ENCODE data around the gene ANKRD45.
"Not testable (repeated sequence)": the region's sequence is repeated elsewhere in the genome, so short reads cannot be mapped to it uniquely, and the experiment has no call there.

Gene ANKRD45

DNA sequence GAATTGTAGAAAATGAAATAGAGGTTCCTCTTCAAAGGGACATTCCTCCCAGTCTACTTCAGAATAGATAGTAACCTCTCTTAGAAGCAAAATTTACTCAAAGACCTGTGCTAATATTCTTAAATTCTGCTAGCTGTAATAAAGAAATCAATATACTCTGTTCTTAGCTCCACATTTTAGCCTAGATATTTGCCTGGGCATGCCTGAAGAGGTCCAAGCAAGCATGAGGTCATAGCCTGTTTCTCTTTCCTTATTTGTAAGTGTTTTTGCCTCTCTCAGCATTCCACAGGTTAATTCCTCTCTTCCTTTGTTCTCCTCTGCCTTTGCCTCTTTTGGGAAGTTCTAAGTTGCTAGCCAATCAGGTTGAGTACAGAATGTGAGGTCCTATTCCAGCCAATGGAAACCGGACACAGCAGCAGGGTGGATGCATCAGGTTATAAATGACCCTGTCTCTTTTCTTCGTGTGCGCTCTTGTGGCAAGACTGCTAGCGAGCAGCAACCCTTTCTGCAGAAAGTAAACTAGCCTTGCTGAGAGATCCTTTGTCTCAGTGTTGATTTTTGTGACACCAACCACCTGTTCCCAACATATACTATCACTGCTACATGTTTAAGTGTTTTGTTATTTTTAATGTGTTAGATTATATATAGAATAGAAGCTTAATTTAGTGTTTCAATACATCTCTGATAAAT, 27.1 kb downstream of the ANKRD45 start:
- not testable (repeated sequence) for DNase-seq (ENCODE audit: low read depth in 3 of 3)

- DNase-seq (ENCODE audit: low read depth in 3 of 3), result no peak
Observed at GRCh38 chr1:173639102-173639501, 30.5 kb downstream of the ANKRD45 start.

DNA sequence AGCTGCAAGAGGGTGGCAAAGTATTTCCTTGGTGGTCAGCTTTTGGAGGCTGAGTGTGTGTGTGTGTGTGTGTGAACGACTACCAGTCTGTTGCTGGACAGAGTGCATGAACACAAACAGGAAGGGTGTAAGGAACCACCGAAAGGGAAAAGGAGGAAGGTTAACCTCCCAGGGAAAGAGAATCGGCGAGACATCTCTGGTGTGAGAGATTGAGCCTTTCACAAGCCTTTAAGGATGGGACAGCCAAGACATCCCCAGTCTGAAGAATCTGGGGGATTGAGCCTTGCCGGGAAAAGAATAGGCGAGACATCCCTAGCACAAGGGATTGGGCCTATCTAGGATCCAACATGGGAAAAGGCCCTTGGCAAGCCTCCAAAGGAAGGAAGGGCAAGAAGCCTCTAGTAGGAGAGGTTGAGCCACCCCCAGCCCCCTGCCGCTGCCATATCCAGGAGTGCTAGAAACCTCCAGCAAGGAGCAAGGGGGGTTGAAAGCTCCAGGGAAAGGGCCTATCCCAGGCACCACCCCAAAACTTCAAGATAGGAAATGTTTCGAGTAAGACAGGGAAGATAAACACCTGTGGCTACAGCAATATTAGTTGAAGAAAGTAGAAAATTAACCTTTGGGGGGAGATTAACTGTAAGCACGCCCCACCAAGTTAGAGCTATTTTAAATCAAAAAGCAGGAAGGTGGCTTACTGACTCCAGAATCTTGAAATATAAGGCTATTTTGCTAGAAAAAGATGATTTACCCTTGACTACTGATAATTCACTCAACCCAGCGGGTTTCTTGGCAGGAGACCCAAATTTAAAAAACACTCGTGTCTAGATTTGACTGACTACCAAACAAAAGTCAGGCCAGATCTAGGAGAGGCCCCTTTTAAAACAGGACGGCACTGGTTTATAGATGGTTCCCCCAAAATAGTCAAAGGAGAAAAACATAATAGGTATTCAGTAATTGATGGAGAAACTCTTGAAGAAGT, 31.3 kb downstream of the ANKRD45 start:
- no peak for DNase-seq (ENCODE audit: low read depth in 3 of 3)

- DNase-seq (ENCODE audit: low read depth in 3 of 3), result not testable (repeated sequence)
Observed at GRCh38 chr1:173637236-173638042, 32.2 kb downstream of the ANKRD45 start.

GRCh38 chr1:173635116-173635515, 34.5 kb downstream of the ANKRD45 start, which contains the start of gene TEX50:
Gene TEX50, plus strand, starts transcription at chr1:173635338. Its CDS starts 184 bp downstream, at chr1:173635522.
- DNase-seq (ENCODE audit: low read depth in 3 of 3), result no peak

GRCh38 chr1:173628888-173629287, 40.8 kb downstream of the ANKRD45 start:
- no peak for DNase-seq (ENCODE audit: low read depth in 3 of 3)

- no peak for DNase-seq (ENCODE audit: low read depth in 3 of 3)
Observed at GRCh38 chr1:173627269-173627668, 42.4 kb downstream of the ANKRD45 start.

- no peak for DNase-seq (ENCODE audit: low read depth in 3 of 3)
Observed at GRCh38 chr1:173616859-173617258, 52.8 kb downstream of the ANKRD45 start.

GRCh38 chr1:173613086-173613485, 56.6 kb downstream of the ANKRD45 start:
- DNase-seq (ENCODE audit: low read depth in 3 of 3), result not testable (repeated sequence)

- no peak for DNase-seq (ENCODE audit: low read depth in 3 of 3)
Observed at GRCh38 chr1:173608503-173609216, 61.0 kb downstream of the ANKRD45 start.

DNA sequence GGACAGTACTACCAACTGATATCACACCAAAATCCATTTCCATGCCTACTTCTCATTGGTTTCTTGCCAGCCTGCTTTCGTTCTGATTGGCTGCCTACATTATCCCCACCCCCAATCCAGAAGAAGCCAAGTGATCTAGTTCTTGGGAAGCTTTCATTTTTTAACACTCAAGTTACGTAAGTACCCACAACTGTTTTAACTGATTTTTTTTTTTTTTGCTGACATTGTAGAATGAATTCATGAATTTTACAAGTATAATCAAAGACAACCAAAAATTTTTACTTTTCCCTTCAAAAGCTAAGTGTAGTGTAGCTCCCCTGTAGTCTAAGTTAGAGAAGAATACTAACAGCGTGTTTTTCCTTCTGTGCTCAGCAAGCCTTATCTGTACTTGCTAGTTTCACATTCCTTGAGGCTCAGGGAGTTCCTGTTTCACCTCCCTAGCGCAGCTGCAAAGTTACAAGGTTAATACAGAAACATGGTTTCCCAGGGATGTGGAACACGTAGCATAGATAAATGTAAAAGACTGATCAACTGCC, 66.5 kb downstream of the ANKRD45 start, which contains the start of gene SLC9C2:
TSS of gene SLC9C2 (minus strand) at position 17 of the 536 bp plus-strand sequence. CDS start 1,296 bp downstream, outside the sequence.
- DNase-seq (ENCODE audit: low read depth in 3 of 3), result no peak

DNA sequence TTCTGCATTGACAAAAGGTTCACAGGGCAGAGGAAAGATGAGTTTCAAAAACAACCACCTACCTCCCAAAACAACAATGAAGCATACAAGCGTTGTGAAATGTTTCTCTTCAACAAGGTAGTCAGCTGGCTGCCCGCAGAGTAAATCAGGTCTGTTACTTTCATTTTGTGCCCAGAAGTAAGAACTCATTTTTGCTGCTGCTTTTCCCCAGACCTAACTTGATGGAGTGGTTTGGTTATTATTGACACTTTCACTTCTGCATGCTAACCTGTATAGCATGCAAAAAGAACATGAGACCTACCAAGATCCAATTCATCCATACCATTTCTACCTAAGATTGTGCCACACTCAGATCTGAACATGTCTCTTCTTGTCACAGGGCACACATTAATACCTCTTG, 68.1 kb downstream of the ANKRD45 start:
- DNase-seq (ENCODE audit: low read depth in 3 of 3), result no peak

GRCh38 chr1:173596097-173596825, 73.4 kb downstream of the ANKRD45 start:
- no peak for DNase-seq (ENCODE audit: low read depth in 3 of 3)

DNA sequence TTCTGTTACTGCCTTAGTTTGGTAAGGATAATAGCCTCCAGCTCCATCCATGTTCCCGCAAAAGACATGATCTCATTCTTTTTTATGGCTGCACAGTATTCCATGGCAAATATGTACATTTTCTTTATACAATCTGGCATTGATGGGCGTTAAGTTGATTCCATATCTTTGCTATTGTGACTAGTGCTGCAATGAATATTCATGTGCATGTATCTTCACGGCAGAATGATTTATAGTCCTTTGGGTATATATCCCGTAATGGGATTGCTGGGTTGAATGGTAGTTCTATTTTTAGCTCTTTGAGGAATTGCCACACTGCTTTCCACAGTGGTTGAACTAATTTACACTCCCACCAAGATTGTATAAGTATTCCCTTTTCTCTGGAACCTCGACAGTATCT, 78.5 kb downstream of the ANKRD45 start:
- DNase-seq (ENCODE audit: low read depth in 3 of 3), result not testable (repeated sequence)

- no peak for DNase-seq (ENCODE audit: low read depth in 3 of 3)
Observed at GRCh38 chr1:173590557-173590956, 79.1 kb downstream of the ANKRD45 start.

- no peak for DNase-seq (ENCODE audit: low read depth in 3 of 3)
Observed at GRCh38 chr1:173581383-173582079, 88.1 kb downstream of the ANKRD45 start.

DNA sequence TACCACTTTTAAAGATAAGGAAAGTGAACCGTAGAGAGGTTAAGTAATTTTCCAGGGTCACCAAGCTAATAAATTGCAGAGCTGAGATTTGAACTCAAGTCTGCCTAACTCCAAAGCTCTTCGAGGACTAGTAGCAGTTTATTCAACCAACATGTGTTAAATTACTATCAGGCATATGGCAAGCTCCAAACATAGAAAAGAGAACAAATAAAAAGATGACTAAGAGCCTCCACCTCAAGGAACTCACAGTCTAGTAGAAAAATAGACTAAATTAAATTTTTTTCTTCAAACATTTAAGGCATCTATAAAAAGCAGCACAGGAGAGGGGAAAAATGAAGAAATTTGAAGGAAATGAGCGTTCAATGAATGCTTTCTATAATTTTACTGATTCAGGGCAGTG, 89.0 kb downstream of the ANKRD45 start:
- no peak for DNase-seq (ENCODE audit: low read depth in 3 of 3)

- no peak for DNase-seq (ENCODE audit: low read depth in 3 of 3)
Observed at GRCh38 chr1:173580071-173580470, 89.6 kb downstream of the ANKRD45 start.

DNA sequence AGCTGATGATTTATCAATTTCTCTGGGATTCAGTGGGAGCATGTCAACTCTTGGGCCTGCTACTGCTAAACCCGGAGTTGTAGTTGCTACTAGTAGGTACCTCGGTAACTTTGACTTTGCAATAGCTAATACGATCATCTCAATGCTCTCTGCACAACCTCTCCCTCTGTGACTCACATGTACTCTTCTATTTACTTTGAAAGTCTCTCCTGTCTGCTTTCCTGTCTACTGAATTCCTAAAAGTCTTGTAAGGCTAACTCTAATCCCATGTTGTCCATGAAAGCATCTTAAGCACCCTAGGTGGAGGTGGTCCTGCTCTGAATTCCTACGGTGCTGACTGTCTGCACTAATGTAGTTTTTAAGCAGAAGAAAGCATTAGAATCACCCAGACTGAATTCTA, 96.1 kb downstream of the ANKRD45 start:
- DNase-seq (ENCODE audit: low read depth in 3 of 3), result no peak

All from stimulated activated CD4-positive, alpha-beta T cell treated with anti-CD3 and anti-CD28 coated beads, TNF-alpha, amount 100 ng/mL, for 24 hours (primary cell).